Breast epithelium (tissue), 4 donors: ENCODE measurements around the gene EFNB3. TPM values are rescaled to one million over a fixed set of nuclear protein-coding genes. Genes with fewer than 3 reads are reported as not detected.

Source experiments
- DNase-seq, 2 donors: peaks; one replicate each; pipeline ENCODE4 v3.0.0-alpha.2; 2019; ENCODE audit warnings: low spot score in 2 of 2
- H3K27ac ChIP-seq, 2 donors: fragments of 200-600 bp; sonication (generic) in 1 of 2; one replicate each; pipeline ENCODE4 v1.5.1; 2016 to 2019; ENCODE audit warnings: mild to moderate bottlenecking in 1 of 2
- H3K27me3 ChIP-seq, 2 donors: fragments of 200-600 bp; sonication (generic) in 1 of 2; one replicate each; pipeline versions ENCODE4 v1.5.1 to v1.6.0; 2017 to 2019; ENCODE audit warnings: control low read depth in 1 of 2, mild to moderate bottlenecking in 1 of 2
- H3K36me3 ChIP-seq: fragments of 200-600 bp; one replicate; pipeline ENCODE4 v1.5.1; 2019
- H3K4me1 ChIP-seq, 2 donors: fragments of 200-600 bp; sonication (generic); one replicate each; pipeline ENCODE4 v1.5.1; 2016 to 2019; ENCODE audit warnings: control low read depth in 1 of 2
- H3K4me3 ChIP-seq, 3 donors: fragments of 200-600 bp; sonication (generic); 1 replicate in 2 of 3; 2 replicates in 1 of 3; pipeline ENCODE4 v1.5.1; 2016 to 2019; ENCODE audit warnings: mild to moderate bottlenecking in 3 of 3, moderate library complexity in 2 of 3
- H3K9me3 ChIP-seq, 2 donors: fragments of 200-600 bp; sonication (generic) in 1 of 2; one replicate each; pipeline ENCODE4 v1.5.1; 2016 to 2019; ENCODE audit warnings: control low read depth in 1 of 2
- CTCF ChIP-seq, 3 donors: fragments of 450-650 bp; IDR thresholded peaks; one replicate each; pipeline ENCODE4 v1.5.1; 2016 to 2017; ENCODE audit warnings: antibody characterized with exemption in 3 of 3, mild to moderate bottlenecking in 3 of 3, moderate library complexity in 3 of 3
- POLR2A ChIP-seq: fragments of 450-650 bp; IDR thresholded peaks from one replicate; pipeline ENCODE4 v1.6.1; 2016; ENCODE audit warnings: antibody characterized with exemption, mild to moderate bottlenecking, moderate library complexity
- POLR2AphosphoS5 ChIP-seq, 3 donors: sonication (generic); formaldehyde crosslinking; IDR thresholded peaks; one replicate each; pipeline ENCODE4 v1.6.1; 2017; ENCODE audit warnings: antibody characterized with exemption in 3 of 3
- intact Hi-C: fragments of 100-400 bp; cut with DNase I; formaldehyde crosslinking; loops from one replicate; pipeline ENCODE4 v1.15.1; 2023; ENCODE audit warnings: low total_unique reads
- total RNA-seq, 3 donors: library from RNA; depleted of rRNA; stranded (reverse); fragments of >200 nt; gene quantifications; one replicate each; pipeline ENCODE4 v1.1.0, GENCODE V29; 2016

EFNB3 gene
- total RNA-seq, 3 donors from 2014 or later: 0.48 to 5.7 (median 3.3) TPM

- peak overlapping the region; percentile 75 to 81 for H3K27ac ChIP-seq
- intact Hi-C loops: no loop called here
- no peaks in the 10 kb centered on the region for H3K9me3 ChIP-seq
- H3K27me3 ChIP-seq: no peaks in the 10 kb centered on the region
- H3K4me3 ChIP-seq: peak overlapping the region; percentile 85 to 96 (median 95)
- H3K4me1 ChIP-seq: peaks cover 4 to 8% of the 10 kb centered on the region in 2 donors
- DNase-seq: no peak
- no peak for TF ChIP-seq POLR2AphosphoS5 (IDR thresholded peaks at IDR 0.05)
- TF ChIP-seq CTCF (IDR thresholded peaks at IDR 0.05): no peak
- TF ChIP-seq POLR2A: no peak
- no peaks in the 10 kb centered on the region for H3K36me3 ChIP-seq
These were observed 16.1 kb upstream of the EFNB3 start for GRCh38 chr17:7688808-7689316.

- H3K4me3 ChIP-seq: no peak overlapping the region
- no peak overlapping the region for H3K27ac ChIP-seq
- no peaks in the 10 kb centered on the region for H3K27me3 ChIP-seq
- intact Hi-C loops: no loop called here
- TF ChIP-seq CTCF (IDR thresholded peaks at IDR 0.05): no peak
- TF ChIP-seq POLR2A: no peak
- TF ChIP-seq POLR2AphosphoS5 (IDR thresholded peaks at IDR 0.05): no peak
- H3K36me3 ChIP-seq: no peaks in the 10 kb centered on the region
- no peaks in the 10 kb centered on the region for H3K9me3 ChIP-seq
- no peaks in the 10 kb centered on the region for H3K4me1 ChIP-seq
- no peak for DNase-seq
These were observed 9.4 kb upstream of the EFNB3 start for GRCh38 chr17:7695586-7695985.

GRCh38 chr17:7697828-7698588 lies 7.0 kb upstream of the EFNB3 start:
- no peaks in the 10 kb centered on the region for H3K36me3 ChIP-seq
- TF ChIP-seq POLR2A (no peak), CTCF (IDR thresholded peaks at IDR 0.05) (no peak), POLR2AphosphoS5 (IDR thresholded peaks at IDR 0.05) (no peak)
- no peak for DNase-seq

GRCh38 chr17:7700510-7700909 lies 4.5 kb upstream of the EFNB3 start:
- no peak for TF ChIP-seq POLR2A
- TF ChIP-seq CTCF (IDR thresholded peaks at IDR 0.05): no peak
- no peak for TF ChIP-seq POLR2AphosphoS5 (IDR thresholded peaks at IDR 0.05)
- H3K27ac ChIP-seq: no peak overlapping the region
- intact Hi-C loops: no loop called here
- no peaks in the 10 kb centered on the region for H3K9me3 ChIP-seq
- no peak for DNase-seq
- H3K27me3 ChIP-seq: peaks cover 0 to 2% of the 10 kb centered on the region in 2 donors
- no peak overlapping the region for H3K4me3 ChIP-seq
- no peaks in the 10 kb centered on the region for H3K36me3 ChIP-seq
- H3K4me1 ChIP-seq: peaks cover 0 to 2% of the 10 kb centered on the region in 2 donors

More at GRCh38 chr17:7697828-7698588, 7.0 kb upstream of the EFNB3 start:
- no peak overlapping the region for H3K4me3 ChIP-seq
- H3K9me3 ChIP-seq: no peaks in the 10 kb centered on the region
- H3K27me3 ChIP-seq: no peaks in the 10 kb centered on the region
- intact Hi-C loops: no loop called here
- no peak overlapping the region for H3K27ac ChIP-seq
- no peaks in the 10 kb centered on the region for H3K4me1 ChIP-seq

- no peak overlapping the region for H3K4me3 ChIP-seq
- peaks cover 0 to 2% of the 10 kb centered on the region in 2 donors for H3K4me1 ChIP-seq
- intact Hi-C loops: no loop called here
- peaks cover 0 to 2% of the 10 kb centered on the region in 2 donors for H3K27me3 ChIP-seq
- TF ChIP-seq CTCF (IDR thresholded peaks at IDR 0.05) (no peak), POLR2A (no peak), POLR2AphosphoS5 (IDR thresholded peaks at IDR 0.05) (no peak)
- no peaks in the 10 kb centered on the region for H3K36me3 ChIP-seq
- no peaks in the 10 kb centered on the region for H3K9me3 ChIP-seq
- no peak for DNase-seq
- no peak overlapping the region for H3K27ac ChIP-seq
These were observed 3.3 kb upstream of the EFNB3 start for GRCh38 chr17:7701681-7702080.
